Panc1 (cell line): ENCODE data around the gene CLDN9. TPM values are rescaled to one million over a fixed set of nuclear protein-coding genes. Genes with fewer than 3 reads are reported as not detected.

Experiments
- ATAC-seq: fragments of 200-7000 bp; cut with Tn5 transposase; 2 replicates; pipeline ENCODE4 v1.9.1; 2020; ENCODE audit warnings: mild to moderate bottlenecking, moderate library complexity
- BruUV-seq: library from RNA; stranded (reverse); fragments of 400-500 nt; replicated peaks from 2 replicates; lab custom pipeline; 2021; lab: Mats Ljungman, UMichigan
- CTCF ChIA-PET: fragments of 300-600 bp; sonication (Branson Sonifier 250); formaldehyde crosslinking; loops from one replicate; lab custom pipeline; 2022; ENCODE audit warnings: antibody characterized with exemption; lab: Charles Lee
- POLR2A ChIA-PET: fragments of 300-600 bp; sonication (Branson Sonifier 250); formaldehyde crosslinking; loops from one replicate; lab custom pipeline; 2022; ENCODE audit warnings: antibody characterized with exemption; lab: Charles Lee
- DNase-seq: peaks from one replicate; pipeline ENCODE4 v3.0.0-alpha.2; 2010; ENCODE audit warnings: low read depth, low spot score
- H3K27ac ChIP-seq: 2 replicates; pipeline ENCODE4 v1.5.1; 2011; ENCODE audit warnings: mild to moderate bottlenecking, low read length, inconsistent platforms
- H3K27me3 ChIP-seq: fragments of 200-500 bp; sonication (Bioruptor generic); 2 replicates; pipeline ENCODE4 v1.6.0; 2014; ENCODE audit warnings: low read length, inconsistent platforms; ENCODE audit not compliant: control insufficient read depth, insufficient read depth
- H3K36me3 ChIP-seq: fragments of 200-500 bp; sonication (Bioruptor generic); 2 replicates; pipeline ENCODE4 v1.5.1; 2014; ENCODE audit warnings: inconsistent platforms, mild to moderate bottlenecking, low read length, moderate library complexity; ENCODE audit not compliant: control insufficient read depth, insufficient read depth
- H3K4me1 ChIP-seq: 2 replicates; pipeline ENCODE4 v1.5.1; 2011; ENCODE audit warnings: inconsistent platforms, mild to moderate bottlenecking, low read length, moderate library complexity; ENCODE audit not compliant: control insufficient read depth, insufficient read depth
- H3K4me3 ChIP-seq, 2 experiments: 2 replicates each; pipeline ENCODE4 v1.5.1; 2011 to 2012; ENCODE audit warnings: low read depth in 2 of 2, low read length in 2 of 2, mild to moderate bottlenecking in 2 of 2, inconsistent platforms in 1 of 2, moderate library complexity in 1 of 2
- H3K9me3 ChIP-seq: fragments of 200-500 bp; sonication (Bioruptor generic); 2 replicates; pipeline ENCODE4 v1.5.1; 2014; ENCODE audit warnings: low read depth, mild to moderate bottlenecking, inconsistent platforms, low read length, moderate library complexity; ENCODE audit not compliant: control insufficient read depth, insufficient read depth
- POLR2AphosphoS5 ChIP-seq: IDR thresholded peaks from 2 replicates; pipeline ENCODE4 v1.6.1; 2012; ENCODE audit warnings: mild to moderate bottlenecking, low read depth, low read length, moderate library complexity
- SIN3A ChIP-seq: IDR thresholded peaks from 2 replicates; pipeline ENCODE4 v1.6.1; 2012; ENCODE audit warnings: low read depth, mild to moderate bottlenecking, low read length, moderate library complexity, borderline replicate concordance; ENCODE audit not compliant: insufficient read depth
- TCF7L2 ChIP-seq: IDR thresholded peaks from 2 replicates; pipeline ENCODE4 v1.6.1; 2011; ENCODE audit warnings: mild to moderate bottlenecking, low read depth, low read length, inconsistent platforms
- in situ Hi-C: cut with HindIII; loops from 2 replicates; pipeline ENCODE4 v1.10.0; 2016; ENCODE audit warnings: low sequenced_read_pairs, low pct_unique_long_range_greater_than_20kb
- intact Hi-C: fragments of 100-400 bp; cut with micrococcal nuclease; formaldehyde crosslinking; loops from one replicate; pipeline ENCODE4 v1.10.0; 2022; ENCODE audit not compliant: unreplicated experiment
- total RNA-seq: library from RNA; stranded (reverse); gene quantifications from one replicate; pipeline ENCODE4 v1.2.1, GENCODE V29; 2021; ENCODE audit not compliant: unreplicated experiment
- TF ChIP-seq, protein P1 (sequence below), 2 experiments: IDR thresholded peaks; 2 replicates each; pipeline ENCODE4 v1.6.1; 2011 to 2012; ENCODE audit warnings: low read depth in 2 of 2, control low read depth in 1 of 2, low read length in 1 of 2, mild to moderate bottlenecking in 1 of 2, moderate library complexity in 1 of 2; ENCODE audit not compliant: insufficient read depth in 1 of 2
- TF ChIP-seq, protein P2 (sequence below): fragments of 450-650 bp; IDR thresholded peaks from 2 replicates; pipeline ENCODE4 v1.5.1; 2017; ENCODE audit warnings: mild to moderate bottlenecking

Gene CLDN9
- total RNA-seq, 1 experiment from 2014 or later = 1.6 TPM

DNA sequence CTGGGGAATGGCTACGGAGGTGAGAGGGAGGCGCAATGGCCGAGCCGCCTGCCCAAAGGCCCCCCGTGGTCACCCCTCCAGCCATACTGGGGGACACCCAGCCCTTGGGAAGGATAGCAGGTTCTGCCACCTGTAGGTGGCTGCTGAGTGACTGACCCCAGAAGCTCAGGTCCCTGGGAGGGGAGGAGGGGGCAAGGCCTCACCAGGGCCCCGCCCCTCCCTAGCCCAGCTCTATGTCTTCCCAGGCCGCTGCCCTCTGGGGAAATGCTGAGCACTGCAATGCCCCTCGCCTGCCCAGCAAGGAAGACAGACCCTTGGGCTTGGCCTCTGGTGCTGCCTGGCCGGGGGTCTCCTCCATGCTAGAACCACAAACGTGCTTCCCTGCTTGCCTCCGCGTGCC, 11.4 kb upstream of the CLDN9 start:
- Histone ChIP-seq H3K27me3 (no peaks in the 10 kb centered on the region), H3K27ac (no peak overlapping the region), H3K36me3 (no peaks in the 10 kb centered on the region), H3K4me3 (no peak overlapping the region), H3K4me1 (peaks cover 6% of the 10 kb centered on the region), H3K9me3 (no peaks in the 10 kb centered on the region)
- ATAC-seq (no peak), DNase-seq (no peak)
- POLR2A ChIA-PET = interaction anchor here (0.6 kb wide), 1 partner anchor 20 kb away, joined by 5 read pairs; no protein-coding TSS in a partner anchor
- TF ChIP-seq, protein P1, sequence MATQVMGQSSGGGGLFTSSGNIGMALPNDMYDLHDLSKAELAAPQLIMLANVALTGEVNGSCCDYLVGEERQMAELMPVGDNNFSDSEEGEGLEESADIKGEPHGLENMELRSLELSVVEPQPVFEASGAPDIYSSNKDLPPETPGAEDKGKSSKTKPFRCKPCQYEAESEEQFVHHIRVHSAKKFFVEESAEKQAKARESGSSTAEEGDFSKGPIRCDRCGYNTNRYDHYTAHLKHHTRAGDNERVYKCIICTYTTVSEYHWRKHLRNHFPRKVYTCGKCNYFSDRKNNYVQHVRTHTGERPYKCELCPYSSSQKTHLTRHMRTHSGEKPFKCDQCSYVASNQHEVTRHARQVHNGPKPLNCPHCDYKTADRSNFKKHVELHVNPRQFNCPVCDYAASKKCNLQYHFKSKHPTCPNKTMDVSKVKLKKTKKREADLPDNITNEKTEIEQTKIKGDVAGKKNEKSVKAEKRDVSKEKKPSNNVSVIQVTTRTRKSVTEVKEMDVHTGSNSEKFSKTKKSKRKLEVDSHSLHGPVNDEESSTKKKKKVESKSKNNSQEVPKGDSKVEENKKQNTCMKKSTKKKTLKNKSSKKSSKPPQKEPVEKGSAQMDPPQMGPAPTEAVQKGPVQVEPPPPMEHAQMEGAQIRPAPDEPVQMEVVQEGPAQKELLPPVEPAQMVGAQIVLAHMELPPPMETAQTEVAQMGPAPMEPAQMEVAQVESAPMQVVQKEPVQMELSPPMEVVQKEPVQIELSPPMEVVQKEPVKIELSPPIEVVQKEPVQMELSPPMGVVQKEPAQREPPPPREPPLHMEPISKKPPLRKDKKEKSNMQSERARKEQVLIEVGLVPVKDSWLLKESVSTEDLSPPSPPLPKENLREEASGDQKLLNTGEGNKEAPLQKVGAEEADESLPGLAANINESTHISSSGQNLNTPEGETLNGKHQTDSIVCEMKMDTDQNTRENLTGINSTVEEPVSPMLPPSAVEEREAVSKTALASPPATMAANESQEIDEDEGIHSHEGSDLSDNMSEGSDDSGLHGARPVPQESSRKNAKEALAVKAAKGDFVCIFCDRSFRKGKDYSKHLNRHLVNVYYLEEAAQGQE (IDR thresholded peaks at IDR 0.05; ENCODE audit: insufficient read depth in 1 of 2, low read depth in 2 of 2, low read length in 1 of 2) = no peak
- no peak for TF ChIP-seq POLR2AphosphoS5
- no peak for TF ChIP-seq SIN3A
- TF ChIP-seq, protein P2, sequence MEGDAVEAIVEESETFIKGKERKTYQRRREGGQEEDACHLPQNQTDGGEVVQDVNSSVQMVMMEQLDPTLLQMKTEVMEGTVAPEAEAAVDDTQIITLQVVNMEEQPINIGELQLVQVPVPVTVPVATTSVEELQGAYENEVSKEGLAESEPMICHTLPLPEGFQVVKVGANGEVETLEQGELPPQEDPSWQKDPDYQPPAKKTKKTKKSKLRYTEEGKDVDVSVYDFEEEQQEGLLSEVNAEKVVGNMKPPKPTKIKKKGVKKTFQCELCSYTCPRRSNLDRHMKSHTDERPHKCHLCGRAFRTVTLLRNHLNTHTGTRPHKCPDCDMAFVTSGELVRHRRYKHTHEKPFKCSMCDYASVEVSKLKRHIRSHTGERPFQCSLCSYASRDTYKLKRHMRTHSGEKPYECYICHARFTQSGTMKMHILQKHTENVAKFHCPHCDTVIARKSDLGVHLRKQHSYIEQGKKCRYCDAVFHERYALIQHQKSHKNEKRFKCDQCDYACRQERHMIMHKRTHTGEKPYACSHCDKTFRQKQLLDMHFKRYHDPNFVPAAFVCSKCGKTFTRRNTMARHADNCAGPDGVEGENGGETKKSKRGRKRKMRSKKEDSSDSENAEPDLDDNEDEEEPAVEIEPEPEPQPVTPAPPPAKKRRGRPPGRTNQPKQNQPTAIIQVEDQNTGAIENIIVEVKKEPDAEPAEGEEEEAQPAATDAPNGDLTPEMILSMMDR = no peak
- no peak for TF ChIP-seq TCF7L2
- intact Hi-C loops = no loop called here
- BruUV-seq = no TSS peak
- in situ Hi-C loops = no loop called here
- CTCF ChIA-PET = interaction anchor here (0.6 kb wide), 1 partner anchor 27 kb away, joined by 3 read pairs; no protein-coding TSS in a partner anchor

DNA sequence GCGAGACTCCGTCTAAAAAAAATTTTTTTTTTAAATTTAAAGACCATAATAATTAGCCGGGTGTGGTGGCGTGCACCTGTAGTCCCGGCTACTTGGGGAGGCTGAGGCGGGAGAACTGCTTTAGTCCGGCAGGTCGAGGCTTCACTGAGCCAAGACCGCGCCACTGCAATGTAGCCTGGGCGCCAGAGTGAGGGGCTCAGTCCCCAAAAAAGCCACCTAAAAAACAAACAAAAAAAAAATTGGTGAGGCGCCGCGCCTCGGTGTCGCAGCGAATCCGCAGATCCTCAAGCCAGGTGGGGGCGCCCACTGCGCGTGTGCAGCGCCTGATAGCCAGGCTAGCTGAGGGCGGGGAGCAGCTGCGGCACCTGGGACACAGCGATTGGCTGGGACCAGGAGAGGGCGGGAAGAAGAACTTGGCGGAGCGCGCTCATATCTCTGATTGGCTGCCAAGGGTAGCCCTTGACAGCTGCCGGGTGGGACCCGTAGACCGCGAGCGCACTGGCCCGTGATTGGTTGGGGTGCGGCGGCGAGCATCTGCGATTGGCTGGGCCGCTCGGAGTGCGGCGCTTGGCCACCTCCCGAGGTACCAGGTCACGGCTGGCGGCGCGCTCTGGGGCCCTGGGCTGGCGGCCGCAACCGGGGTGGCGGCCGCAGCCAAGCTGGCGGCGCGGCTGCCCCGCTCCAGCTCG, 9.0 kb upstream of the CLDN9 start:
- Histone ChIP-seq H3K27ac (peak overlapping the region; percentile 69), H3K4me1 (peaks cover 25% of the 10 kb centered on the region), H3K36me3 (no peaks in the 10 kb centered on the region), H3K27me3 (no peaks in the 10 kb centered on the region), H3K4me3 (peak overlapping the region; percentile 36 to 37), H3K9me3 (no peaks in the 10 kb centered on the region)
- peak; percentile 98 for DNase-seq
- no TSS peak for BruUV-seq
- ATAC-seq = peak; percentile 97
- in situ Hi-C loops (no loop called here), intact Hi-C loops (no loop called here)
- peak; percentile 51; the same call in 1 of the 2 replicates for TF ChIP-seq POLR2AphosphoS5
- TF ChIP-seq, protein P2 = peak; percentile 92
- no peak for TF ChIP-seq TCF7L2
- TF ChIP-seq, protein P1 (IDR thresholded peaks at IDR 0.05; ENCODE audit: insufficient read depth in 1 of 2, low read depth in 2 of 2, low read length in 1 of 2) = peak in 1 of 2 experiments; percentile 7; a peak in 1 of 4 replicates
- TF ChIP-seq SIN3A = 0 out of 2 replicates have a peak, but pooled peaks have one; percentile 33
- POLR2A ChIA-PET = no interaction called here
- CTCF ChIA-PET = interaction anchor here (0.7 to 1.2 kb wide), 4 partner anchors 16 to 27 kb away, joined by 3 to 11 read pairs (median 4); partner anchors contain the start of gene TNFRSF12A
